H9 (cell line): ENCODE measurements around the gene GHR. TPM values are rescaled to one million over a fixed set of nuclear protein-coding genes. Genes with fewer than 3 reads are reported as not detected.

Experiments used
- DNase-seq: peaks from one replicate; pipeline ENCODE4 v3.0.0-alpha.2; 2017
- H2AFZ ChIP-seq: one replicate; pipeline ENCODE4 v1.6.1; 2013; ENCODE audit warnings: mild to moderate bottlenecking, low read length, control low read depth, moderate library complexity
- H2AK5ac ChIP-seq: 2 replicates; pipeline ENCODE4 v1.6.1; 2013; ENCODE audit warnings: low read length, control low read depth, mixed read lengths; ENCODE audit not compliant: insufficient read length
- H2BK120ac ChIP-seq: one replicate; pipeline ENCODE4 v1.6.1; 2013; ENCODE audit warnings: low read depth, mild to moderate bottlenecking, low read length, control low read depth, inconsistent platforms; ENCODE audit not compliant: poor library complexity, severe bottlenecking
- H2BK12ac ChIP-seq: 2 replicates; pipeline ENCODE4 v1.6.1; 2013; ENCODE audit warnings: low read length, control low read depth, mixed read lengths, low read depth; ENCODE audit not compliant: insufficient read length
- H2BK15ac ChIP-seq: 2 replicates; pipeline ENCODE4 v1.6.1; 2013; ENCODE audit warnings: low read depth, low read length, control low read depth
- H2BK20ac ChIP-seq: one replicate; pipeline ENCODE4 v1.6.1; 2013; ENCODE audit warnings: low read depth, mild to moderate bottlenecking, low read length, control low read depth, inconsistent platforms; ENCODE audit not compliant: poor library complexity, severe bottlenecking
- H2BK5ac ChIP-seq: 2 replicates; pipeline ENCODE4 v1.6.1; 2013; ENCODE audit warnings: low read length, control low read depth, mixed read lengths; ENCODE audit not compliant: insufficient read length
- H3K14ac ChIP-seq: 2 replicates; pipeline ENCODE4 v1.6.1; 2013; ENCODE audit warnings: low read length, control low read depth; ENCODE audit not compliant: insufficient read depth
- H3K18ac ChIP-seq: 2 replicates; pipeline ENCODE4 v1.6.1; 2013; ENCODE audit warnings: low read depth, mild to moderate bottlenecking, mixed read lengths, low read length, control low read depth; ENCODE audit not compliant: insufficient read length
- H3K23ac ChIP-seq: 2 replicates; pipeline ENCODE4 v1.6.1; 2013; ENCODE audit warnings: low read length, control low read depth, mixed read lengths, low read depth; ENCODE audit not compliant: insufficient read length
- H3K23me2 ChIP-seq: 2 replicates; pipeline ENCODE4 v1.6.1; 2013; ENCODE audit warnings: low read depth, mild to moderate bottlenecking, mixed read lengths, low read length, control low read depth; ENCODE audit not compliant: insufficient read length, poor library complexity, severe bottlenecking
- H3K27ac ChIP-seq: 2 replicates; pipeline ENCODE4 v1.5.1; 2013; ENCODE audit warnings: low read length, control low read depth, mixed read lengths, low read depth; ENCODE audit not compliant: insufficient read length
- H3K27me3 ChIP-seq: 2 replicates; pipeline ENCODE4 v1.6.1; 2013; ENCODE audit warnings: low read length, control low read depth, inconsistent platforms; ENCODE audit not compliant: insufficient read depth
- H3K4ac ChIP-seq: 2 replicates; pipeline ENCODE4 v1.6.1; 2013; ENCODE audit warnings: low read depth, mild to moderate bottlenecking, control low read depth, inconsistent platforms, low read length, moderate library complexity
- H3K4me1 ChIP-seq: 2 replicates; pipeline ENCODE4 v1.6.1; 2013; ENCODE audit warnings: low read length, control low read depth, inconsistent platforms; ENCODE audit not compliant: insufficient read depth
- H3K4me2 ChIP-seq: 2 replicates; pipeline ENCODE4 v1.6.1; 2013; ENCODE audit warnings: low read length, control low read depth, mixed read lengths; ENCODE audit not compliant: insufficient read length, insufficient read depth
- H3K56ac ChIP-seq: 2 replicates; pipeline ENCODE4 v1.6.1; 2013; ENCODE audit warnings: low read depth, mild to moderate bottlenecking, mixed read lengths, low read length, control low read depth; ENCODE audit not compliant: insufficient read length
- H3K79me1 ChIP-seq: 2 replicates; pipeline ENCODE4 v1.6.1; 2013; ENCODE audit warnings: low read depth, mild to moderate bottlenecking, moderate library complexity, low read length, control low read depth, inconsistent platforms; ENCODE audit not compliant: insufficient read depth, poor library complexity, severe bottlenecking
- H3K79me2 ChIP-seq: 2 replicates; pipeline ENCODE4 v1.6.1; 2013; ENCODE audit warnings: low read length, control low read depth, inconsistent platforms; ENCODE audit not compliant: insufficient read depth
- H3K9ac ChIP-seq: 2 replicates; pipeline ENCODE4 v1.6.1; 2013; ENCODE audit warnings: low read length, control low read depth, mixed read lengths; ENCODE audit not compliant: insufficient read length; ENCODE audit errors: extremely low read depth
- H3K9me3 ChIP-seq: one replicate; pipeline ENCODE4 v1.6.1; 2013; ENCODE audit warnings: low read depth, low read length, inconsistent platforms; ENCODE audit not compliant: control insufficient read depth
- H3T11ph ChIP-seq: one replicate; pipeline ENCODE4 v1.6.1; 2013; ENCODE audit warnings: mild to moderate bottlenecking, low read length, control low read depth, inconsistent platforms
- H4K20me1 ChIP-seq: one replicate; pipeline ENCODE4 v1.6.1; 2013; ENCODE audit not compliant: control insufficient read depth, insufficient read length, insufficient read depth
- H4K5ac ChIP-seq: 2 replicates; pipeline ENCODE4 v1.6.1; 2013; ENCODE audit warnings: low read depth, mild to moderate bottlenecking, mixed read lengths, low read length, control low read depth; ENCODE audit not compliant: insufficient read length
- H4K8ac ChIP-seq: replicated peaks from 2 replicates; pipeline ENCODE4 v1.6.1; 2013; ENCODE audit warnings: low read length, control low read depth, mixed read lengths, low read depth; ENCODE audit not compliant: insufficient read length
- H4K91ac ChIP-seq: 2 replicates; pipeline ENCODE4 v1.6.1; 2013; ENCODE audit warnings: low read depth, mild to moderate bottlenecking, moderate library complexity, mixed read lengths, low read length, control low read depth; ENCODE audit not compliant: insufficient read length
- H3K27ac Mint-ChIP-seq, 3 experiments: 2 replicates in 2 of 3; 3 replicates in 1 of 3; pipeline ENCODE4 v1.8.0; 2020 to 2021; ENCODE audit warnings: mixed read lengths in 3 of 3, mild to moderate bottlenecking in 1 of 3, moderate library complexity in 1 of 3
- H3K27me3 Mint-ChIP-seq: 2 replicates; pipeline ENCODE4 v1.8.0; 2021; ENCODE audit warnings: low read depth, mild to moderate bottlenecking, moderate library complexity, mixed read lengths
- H3K36me3 Mint-ChIP-seq, 3 experiments: 2 replicates in 2 of 3; 3 replicates in 1 of 3; pipeline ENCODE4 v1.8.0; 2020 to 2021; ENCODE audit warnings: low read depth in 3 of 3, mixed read lengths in 3 of 3; ENCODE audit not compliant: insufficient read depth in 1 of 3
- H3K4me1 Mint-ChIP-seq, 2 experiments: 2 replicates each; pipeline ENCODE4 v1.8.0; 2020; ENCODE audit warnings: mixed read lengths in 2 of 2
- H3K4me3 Mint-ChIP-seq, 2 experiments: 2 replicates in 1 of 2; 3 replicates in 1 of 2; pipeline ENCODE4 v1.8.0; 2020 to 2021; ENCODE audit warnings: mild to moderate bottlenecking in 2 of 2, mixed read lengths in 2 of 2, moderate library complexity in 1 of 2
- H3K9me3 Mint-ChIP-seq, 2 experiments: 2 replicates in 1 of 2; 3 replicates in 1 of 2; pipeline ENCODE4 v1.8.0; 2020; ENCODE audit warnings: mild to moderate bottlenecking in 2 of 2, mixed read lengths in 2 of 2, moderate library complexity in 1 of 2
- CTCF ChIP-seq: fragments of 200-600 bp; sonication (generic); conservative IDR thresholded peaks from 3 replicates; pipeline ENCODE4 v1.8.0; 2021; ENCODE audit warnings: antibody characterized with exemption, mild to moderate bottlenecking
- WGBS: extraction: QIAGEN DNeasy Blood & Tissue Kit; methylation state at CpG from one replicate; pipeline ENCODE4 v1.1.7; 2013; ENCODE audit warnings: missing lambda C conversion rate, low lambda C conversion rate, mixed read lengths; ENCODE audit not compliant: insufficient read length; ENCODE audit errors: extremely low coverage; 5-methylcytosine and 5-hydroxymethylcytosine counted together
- total RNA-seq: library from RNA; stranded (reverse); gene quantifications from 2 replicates; pipeline ENCODE4 v1.2.1, GENCODE V29; 2021

Gene GHR
- total RNA-seq, 1 experiment from 2014 or later = 0.20 TPM

DNA sequence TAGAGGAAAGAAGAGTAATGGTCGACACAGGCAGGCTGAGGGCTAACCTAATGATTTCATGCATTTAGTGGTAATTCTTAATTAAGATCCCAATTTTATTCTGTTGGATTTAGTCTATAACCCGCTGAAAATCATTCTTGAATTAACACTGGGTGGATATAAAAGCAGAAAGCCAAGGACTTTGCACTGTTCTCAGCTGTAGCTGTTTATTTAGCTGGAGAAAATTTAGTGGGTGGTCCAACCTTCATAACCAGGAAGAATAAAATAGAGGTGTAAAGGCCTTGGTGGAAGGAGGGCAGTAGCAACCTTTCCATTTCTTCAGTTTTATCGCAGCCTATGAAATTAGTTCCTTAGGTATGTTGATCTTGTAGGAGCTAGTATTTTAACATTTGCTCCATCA is 92.3 kb downstream of the GHR start:
- Histone ChIP-seq H2BK120ac (no peak overlapping the region), H2AFZ (no peak overlapping the region), H3K9me3 (no peaks in the 10 kb centered on the region), H2AK5ac (no peak overlapping the region), H3T11ph (no peak overlapping the region), H2BK15ac (no peak overlapping the region), H3K79me1 (no peaks in the 10 kb centered on the region), H3K18ac (no peak overlapping the region), H3K23ac (no peak overlapping the region), H4K8ac (no peak overlapping the region), H4K20me1 (no peaks in the 10 kb centered on the region), H3K4me2 (no peak overlapping the region), H3K79me2 (no peaks in the 10 kb centered on the region), H3K27ac (no peak overlapping the region), H3K56ac (no peak overlapping the region), H3K23me2 (no peaks in the 10 kb centered on the region), H2BK20ac (no peak overlapping the region), H3K14ac (no peak overlapping the region), H4K5ac (no peak overlapping the region), H3K9ac (no peak overlapping the region), H4K91ac (no peak overlapping the region), H2BK12ac (no peak overlapping the region), H3K27me3 (no peaks in the 10 kb centered on the region), H3K4ac (no peak overlapping the region), H3K4me1 (no peaks in the 10 kb centered on the region), H2BK5ac (no peak overlapping the region)
- no peak overlapping the region for H3K27ac Mint-ChIP-seq
- DNase-seq = no peak
- H3K36me3 Mint-ChIP-seq = no peaks in the 10 kb centered on the region
- peaks cover 2 to 4% of the 10 kb centered on the region in 2 experiments for H3K4me1 Mint-ChIP-seq
- no peak for TF ChIP-seq CTCF
- no peaks in the 10 kb centered on the region for H3K9me3 Mint-ChIP-seq
- WGBS = no CpG with 5 or more reads among the region's 3 CpGs
- no peak overlapping the region for H3K4me3 Mint-ChIP-seq
- no peaks in the 10 kb centered on the region for H3K27me3 Mint-ChIP-seq
